DND-41 (cell line): ENCODE results near the gene PALMD.

Experiments
- CTCF ChIP-seq: IDR thresholded peaks from 2 replicates; pipeline ENCODE4 v1.5.1; 2012; ENCODE audit warnings: borderline replicate concordance, low read length, moderate library complexity, mild to moderate bottlenecking; ENCODE audit not compliant: poor library complexity, severe bottlenecking; ENCODE audit errors: extremely low read depth
- EZH2 ChIP-seq: IDR thresholded peaks from 3 replicates; pipeline ENCODE4 v1.6.1; 2012; ENCODE audit warnings: borderline replicate concordance, low read depth, mild to moderate bottlenecking, moderate library complexity, low read length, inconsistent platforms; ENCODE audit not compliant: severe bottlenecking

DNA sequence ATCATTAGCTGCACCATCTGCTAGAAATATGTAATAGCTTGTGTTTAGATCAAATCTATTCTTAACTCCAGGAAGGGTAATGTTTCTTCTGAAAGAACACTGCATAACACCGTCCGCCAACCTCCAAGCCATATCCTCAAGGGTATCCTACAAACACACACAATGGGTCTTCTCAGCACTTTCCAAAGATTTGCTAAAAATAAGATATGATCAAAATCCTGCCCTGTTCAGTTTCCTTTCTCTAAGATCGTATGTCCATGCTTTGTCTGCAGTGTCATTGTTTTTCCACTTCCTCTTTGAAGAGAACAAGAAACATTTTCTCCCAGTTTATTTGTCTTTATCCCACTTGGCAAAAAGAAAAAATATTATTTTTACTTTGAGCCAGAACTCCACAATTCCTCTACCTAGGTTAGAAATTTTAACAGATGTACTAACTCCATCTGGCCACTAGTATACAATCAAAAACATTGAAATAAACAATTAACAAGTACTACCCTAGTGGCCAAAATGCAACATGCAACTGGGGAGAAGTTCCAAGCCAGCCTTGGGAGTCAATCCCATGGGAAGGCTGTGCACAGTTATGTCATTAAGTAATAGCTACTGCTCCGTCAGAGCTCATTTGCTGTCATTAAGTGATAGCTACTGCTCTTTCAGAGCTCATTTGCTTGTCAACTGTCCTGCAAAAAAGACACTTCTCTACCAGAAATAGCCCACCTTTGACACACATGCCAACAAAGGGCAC is 82.8 kb downstream of the PALMD start:
- peak; percentile 41 for TF ChIP-seq CTCF
- TF ChIP-seq EZH2 = no peak
